Measurements from ENCODE around the gene ADAM15.

GRCh38 chr1:155105604-155106011 is 54.5 kb downstream of the ADAM15 start:
- TF ChIP-seq POLR2A (IDR thresholded peaks at IDR 0.05): no peak
- TF ChIP-seq, protein P1, sequence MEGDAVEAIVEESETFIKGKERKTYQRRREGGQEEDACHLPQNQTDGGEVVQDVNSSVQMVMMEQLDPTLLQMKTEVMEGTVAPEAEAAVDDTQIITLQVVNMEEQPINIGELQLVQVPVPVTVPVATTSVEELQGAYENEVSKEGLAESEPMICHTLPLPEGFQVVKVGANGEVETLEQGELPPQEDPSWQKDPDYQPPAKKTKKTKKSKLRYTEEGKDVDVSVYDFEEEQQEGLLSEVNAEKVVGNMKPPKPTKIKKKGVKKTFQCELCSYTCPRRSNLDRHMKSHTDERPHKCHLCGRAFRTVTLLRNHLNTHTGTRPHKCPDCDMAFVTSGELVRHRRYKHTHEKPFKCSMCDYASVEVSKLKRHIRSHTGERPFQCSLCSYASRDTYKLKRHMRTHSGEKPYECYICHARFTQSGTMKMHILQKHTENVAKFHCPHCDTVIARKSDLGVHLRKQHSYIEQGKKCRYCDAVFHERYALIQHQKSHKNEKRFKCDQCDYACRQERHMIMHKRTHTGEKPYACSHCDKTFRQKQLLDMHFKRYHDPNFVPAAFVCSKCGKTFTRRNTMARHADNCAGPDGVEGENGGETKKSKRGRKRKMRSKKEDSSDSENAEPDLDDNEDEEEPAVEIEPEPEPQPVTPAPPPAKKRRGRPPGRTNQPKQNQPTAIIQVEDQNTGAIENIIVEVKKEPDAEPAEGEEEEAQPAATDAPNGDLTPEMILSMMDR (IDR thresholded peaks at IDR 0.05 in 4 of 5, conservative IDR thresholded peaks at IDR 0.05 in 1 of 5): no peak
